HG02852 (cell line): ENCODE measurements around the gene RNASET2.
A peak's percentile ranks its signal among the peaks of the same experiment; 100 is the strongest.

ENCODE experiments used
- ATAC-seq: cut with Tn5 transposase; IDR thresholded peaks from one replicate; pipeline ENCODE4 v1.9.1; 2021; ENCODE audit warnings: mild to moderate bottlenecking, moderate library complexity; ENCODE audit not compliant: unreplicated experiment

RNASET2 gene

GRCh38 chr6:166970776-166971175, 14.4 kb upstream of the RNASET2 start:
- ATAC-seq, result no peak

DNA sequence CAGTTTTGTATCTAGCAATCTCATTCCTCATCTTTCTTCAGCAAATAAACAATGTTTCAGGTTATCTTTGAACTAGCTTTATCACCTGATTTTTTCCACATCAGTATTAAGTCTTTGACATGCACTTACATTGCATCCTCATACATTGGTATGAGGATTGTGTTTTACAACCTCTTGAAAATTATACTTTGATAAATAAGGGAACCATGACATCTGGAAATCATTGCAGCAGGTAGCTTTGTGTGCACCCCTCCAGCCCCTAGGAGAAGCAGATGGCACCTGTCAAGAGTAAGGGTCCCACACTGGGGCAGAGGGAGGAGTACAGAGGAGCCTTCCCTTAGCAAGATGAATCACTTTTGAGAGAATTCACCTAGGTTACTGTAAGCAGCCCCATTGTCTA, 13.7 kb upstream of the RNASET2 start:
- ATAC-seq, result no peak

DNA sequence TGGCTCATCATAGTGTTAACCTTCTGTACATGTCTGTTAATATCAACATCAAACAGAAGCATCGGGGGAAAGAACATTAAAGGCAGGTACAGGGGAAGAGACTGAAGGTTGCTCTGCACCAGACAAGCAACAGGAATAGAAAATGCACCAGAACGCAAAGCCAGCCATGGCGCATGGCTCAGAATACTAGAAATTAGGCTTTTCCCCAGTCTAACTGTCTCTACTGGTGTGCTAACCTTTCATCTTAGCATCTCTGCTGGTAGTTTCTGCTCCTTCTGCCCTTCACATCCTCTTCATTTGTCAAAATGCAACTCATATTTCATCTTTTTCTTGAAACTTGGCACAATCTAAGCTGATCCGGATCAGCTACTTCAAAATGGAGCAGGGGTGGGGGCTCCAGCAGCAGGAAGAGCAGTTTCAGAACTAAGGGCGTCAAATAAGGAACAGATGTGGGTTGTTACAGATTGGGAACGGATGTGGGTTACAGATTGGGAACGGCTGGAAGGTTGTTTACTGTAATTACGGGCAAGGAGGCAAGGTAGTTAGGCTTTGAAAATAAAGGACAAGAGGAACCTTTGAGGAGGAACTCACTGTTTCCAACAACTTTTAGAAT, 13.1 kb upstream of the RNASET2 start:
- no peak for ATAC-seq

DNA sequence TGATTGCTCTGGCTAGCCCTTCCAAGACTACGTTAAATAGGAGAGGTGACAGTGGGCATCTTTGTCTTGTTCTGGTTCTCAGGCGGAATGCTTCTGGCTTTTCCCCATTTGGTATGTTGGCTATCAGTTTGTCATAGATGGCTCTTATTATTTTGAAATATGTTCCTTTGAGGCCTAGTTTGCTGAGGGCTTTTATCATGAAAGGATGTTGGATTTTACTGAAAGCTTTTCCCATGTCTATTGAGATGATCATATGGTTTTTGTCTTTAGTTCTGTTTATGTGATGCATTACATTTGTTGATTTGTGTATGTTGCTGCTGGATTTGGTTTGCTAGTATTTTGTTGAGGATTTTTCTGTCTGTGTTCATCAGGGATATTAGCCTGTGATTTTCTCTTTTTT, 9.9 kb upstream of the RNASET2 start:
- no peak for ATAC-seq

DNA sequence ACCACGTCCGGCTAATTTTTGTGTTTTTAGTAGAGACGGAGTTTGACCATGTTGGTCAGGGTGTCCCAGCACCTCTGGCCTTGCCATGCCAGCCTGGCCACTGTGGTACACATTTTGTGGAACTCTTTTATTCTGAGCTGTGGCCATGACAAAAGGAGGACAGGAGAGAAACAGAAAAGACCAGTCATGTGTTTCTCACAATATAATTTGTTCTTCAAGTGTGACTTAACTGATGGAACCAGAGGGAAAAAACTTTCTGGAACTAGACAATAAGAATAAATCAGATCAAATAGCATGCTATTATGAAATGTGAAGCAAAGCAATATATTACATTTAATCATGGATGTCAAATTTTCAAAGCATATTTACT, 4.2 kb upstream of the RNASET2 start:
- ATAC-seq, result no peak

DNA sequence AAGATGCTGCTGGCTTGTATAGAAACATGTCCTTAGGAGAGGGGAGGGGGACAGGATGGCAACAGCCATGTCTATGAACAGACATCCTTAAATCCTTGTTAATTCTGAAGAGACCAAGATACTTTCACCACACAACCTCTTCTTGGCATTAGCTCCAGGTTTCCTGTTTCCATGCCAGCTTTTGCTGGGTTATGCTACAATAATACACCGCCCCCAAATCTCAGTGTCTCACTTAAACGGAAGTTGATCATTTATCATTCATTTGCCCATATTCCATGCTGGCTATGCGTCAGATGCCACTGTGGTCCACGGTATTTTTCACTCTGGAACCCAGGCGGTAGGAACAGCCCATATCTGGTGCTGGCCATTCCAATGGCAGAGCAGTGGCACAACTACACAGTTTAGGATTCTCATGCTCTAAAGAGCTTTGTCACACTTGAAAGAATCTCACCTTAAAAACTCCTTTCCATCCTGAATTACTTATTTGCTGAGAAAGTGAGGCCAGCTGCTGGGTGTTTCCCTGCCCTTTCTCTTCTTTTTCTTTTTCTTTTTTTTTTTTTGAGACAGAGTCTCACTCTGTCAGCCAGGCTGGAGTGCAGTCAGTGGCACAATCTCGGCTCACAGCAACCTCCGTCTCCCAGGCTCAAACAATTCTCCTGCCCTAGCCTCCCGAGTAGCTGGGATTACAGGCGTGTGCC, 3.7 kb upstream of the RNASET2 start:
- ATAC-seq, result no peak

DNA sequence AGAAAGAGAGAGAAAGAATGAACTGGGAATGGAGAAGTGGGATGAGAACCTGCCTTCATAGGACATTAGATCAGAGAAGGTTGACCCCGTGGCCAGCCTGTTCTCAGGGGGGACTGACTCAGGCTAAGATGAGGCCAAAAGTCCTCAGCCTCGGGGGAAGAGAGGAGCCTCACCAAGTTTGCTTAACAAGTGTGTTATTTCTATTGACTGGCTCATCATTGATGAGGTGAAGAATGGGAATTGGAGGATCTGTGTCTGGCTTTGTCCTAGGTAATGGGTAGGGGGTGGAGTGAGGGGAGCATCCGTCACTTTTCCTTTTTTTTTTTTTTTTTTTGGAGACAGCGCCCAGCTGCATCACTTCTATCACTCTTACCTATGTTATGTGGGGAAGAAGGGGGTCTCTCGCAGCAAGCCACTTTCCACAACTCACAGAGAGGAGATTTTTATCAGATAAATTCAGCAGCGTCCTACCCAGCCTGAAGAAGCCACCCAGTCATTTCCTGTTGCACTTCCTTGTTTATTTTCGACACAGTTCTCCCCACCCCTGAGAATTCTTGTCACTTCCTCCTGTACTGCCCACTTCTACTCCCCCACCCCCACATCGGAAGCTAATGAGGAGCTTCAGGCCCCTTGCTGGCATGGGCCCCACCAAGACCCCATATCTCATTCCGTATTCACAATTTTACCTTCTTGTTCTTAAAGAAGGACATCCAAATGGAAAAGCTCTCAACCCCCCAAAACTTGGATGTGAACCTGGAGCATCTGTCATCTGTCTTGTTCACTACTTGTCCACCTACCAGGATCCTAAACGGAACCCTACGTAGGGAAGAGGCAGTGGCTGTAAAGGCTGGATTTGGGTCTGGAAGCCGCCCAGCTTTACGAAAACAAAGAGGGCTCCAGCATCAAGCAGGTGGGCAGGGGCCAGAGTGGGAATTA, 2.8 kb upstream of the RNASET2 start:
- no peak for ATAC-seq

DNA sequence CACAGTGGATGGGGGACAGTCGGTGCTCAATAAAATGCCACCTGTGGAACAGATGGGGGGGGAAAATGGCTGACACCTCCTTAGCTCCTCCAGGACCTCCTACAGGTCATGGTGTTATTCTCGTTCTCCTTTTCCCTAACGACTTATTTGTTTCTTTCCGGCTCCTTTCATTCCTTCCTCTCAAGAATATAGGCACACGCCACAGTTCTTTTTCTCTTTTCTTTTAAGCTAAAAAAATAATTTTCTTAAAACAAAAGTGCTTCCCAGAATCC, 1.4 kb upstream of the RNASET2 start:
- no peak for ATAC-seq

GRCh38 chr6:166957087-166957804, 896 bp upstream of the RNASET2 start:
- peak; percentile 46 for ATAC-seq

GRCh38 chr6:166955865-166956443, 396 bp downstream of the RNASET2 start:
- peak; percentile 6 for ATAC-seq

DNA sequence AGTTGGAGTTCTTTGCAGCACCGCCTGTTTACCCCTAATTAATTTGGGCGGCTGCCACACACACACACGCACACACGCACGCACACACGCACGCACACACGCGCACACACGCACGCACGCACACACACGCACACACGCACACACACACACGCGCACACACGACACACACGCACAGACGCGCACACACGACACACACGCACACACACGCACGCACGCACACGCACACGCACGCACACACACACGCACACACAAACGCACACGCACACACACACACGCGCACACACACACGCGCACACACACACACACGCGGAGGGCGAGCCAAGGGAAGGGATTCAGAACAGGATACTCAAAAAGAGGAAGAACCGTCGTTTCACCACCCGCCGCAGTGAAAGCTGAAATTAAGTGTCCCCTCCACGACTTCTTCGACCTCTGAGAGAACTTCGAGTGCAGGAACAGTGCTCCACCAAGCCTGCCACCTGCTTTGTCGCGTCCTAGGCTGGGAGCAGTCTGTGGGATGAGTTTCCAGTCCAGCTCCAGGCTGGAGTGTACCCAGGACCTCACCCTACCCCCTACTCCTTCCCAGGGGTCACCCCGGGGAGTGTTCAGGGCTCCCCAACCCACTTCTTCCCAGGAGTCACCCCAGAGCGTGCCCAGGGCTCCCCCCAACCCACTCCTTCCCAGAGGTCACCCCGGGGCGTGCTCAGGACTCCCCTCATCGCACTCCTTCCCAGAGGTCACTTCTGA, 1.1 kb downstream of the RNASET2 start:
- ATAC-seq, result no peak

GRCh38 chr6:166954118-166954713, 2.1 kb downstream of the RNASET2 start:
- no peak for ATAC-seq

- no peak for ATAC-seq
Observed at GRCh38 chr6:166952567-166953486, 3.5 kb downstream of the RNASET2 start.

DNA sequence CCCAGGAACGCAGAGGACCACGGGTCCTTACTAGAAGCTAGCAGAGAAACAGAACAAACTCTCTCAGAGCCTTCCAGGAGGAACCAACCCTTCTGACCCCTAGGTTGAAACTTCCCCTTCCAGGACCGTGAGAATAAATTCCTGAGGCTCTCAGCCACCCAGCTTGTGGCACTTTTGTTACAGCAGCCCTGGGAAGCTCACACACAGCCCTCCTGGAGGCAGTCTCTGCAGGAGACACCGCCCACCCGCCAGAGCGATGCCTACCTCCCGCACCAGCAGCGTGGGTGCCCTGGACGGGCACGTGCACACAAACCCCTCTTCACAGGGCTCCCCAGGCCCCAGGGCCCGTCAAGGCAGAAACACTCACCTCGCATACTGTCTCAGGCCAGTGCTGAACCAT, 4.2 kb downstream of the RNASET2 start:
- no peak for ATAC-seq

DNA sequence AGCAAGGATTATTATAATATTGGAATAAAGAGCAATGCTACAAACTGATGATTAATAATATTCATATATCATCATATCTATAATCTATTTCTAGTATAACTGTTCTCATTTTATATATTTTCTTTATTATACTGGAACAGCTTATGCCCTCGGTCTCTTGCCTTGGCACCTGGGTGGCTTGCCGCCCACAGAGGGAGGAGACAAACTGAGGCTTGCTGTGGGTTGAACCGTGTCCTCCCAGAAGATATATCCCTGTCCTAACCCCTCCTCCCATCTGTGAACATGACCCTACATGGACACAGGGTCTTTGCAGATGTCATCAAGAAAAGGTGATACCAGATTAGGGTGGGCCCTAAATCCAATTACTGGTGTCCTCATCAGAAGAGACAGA, 4.7 kb downstream of the RNASET2 start:
- no peak for ATAC-seq

DNA sequence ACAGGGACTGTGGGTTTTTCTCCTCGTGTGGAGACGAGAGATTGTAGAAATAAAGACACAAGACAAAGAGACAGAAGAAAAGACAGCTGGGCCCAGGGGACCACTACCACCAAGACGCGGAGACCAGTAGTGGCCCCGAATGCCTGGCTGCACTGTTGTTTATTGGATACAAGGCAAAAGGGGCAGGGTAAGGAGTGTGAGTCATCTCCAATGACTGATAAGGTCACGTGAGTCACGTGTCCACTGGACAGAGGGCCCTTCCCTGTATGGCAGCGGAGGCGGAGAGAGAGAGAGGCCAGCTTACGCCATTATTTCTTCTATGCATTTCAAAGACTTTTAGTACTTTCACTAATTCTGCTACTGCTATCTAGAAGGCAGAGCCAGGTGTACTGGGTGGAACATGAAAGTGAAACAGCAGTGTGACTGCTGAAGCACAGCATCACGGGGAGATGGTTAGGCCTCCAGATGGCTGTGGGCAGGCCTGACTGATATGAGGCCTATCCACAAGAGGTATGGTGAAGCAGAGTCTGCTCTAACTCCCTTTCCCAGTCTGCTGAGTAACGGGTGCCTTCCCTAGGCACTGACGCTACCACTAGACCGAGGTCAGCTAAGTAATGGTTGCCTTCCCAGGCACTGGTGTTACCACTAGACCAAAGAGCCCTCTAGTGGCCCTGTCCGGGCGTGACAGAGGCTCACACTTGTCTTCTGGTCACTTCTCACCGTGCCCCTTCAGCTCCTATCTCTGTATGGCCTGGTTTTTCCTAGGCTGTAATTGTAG, 5.3 kb downstream of the RNASET2 start:
- peak; percentile 89 for ATAC-seq

GRCh38 chr6:166950443-166950821, 5.9 kb downstream of the RNASET2 start:
- peak; percentile 37 for ATAC-seq
